ENCODE results near the gene TAF11. TPM values are rescaled to one million over a fixed set of nuclear protein-coding genes. Genes with fewer than 3 reads are reported as not detected.
"Not testable (repeated sequence)": the region's sequence is repeated elsewhere in the genome, so short reads cannot be mapped to it uniquely, and the experiment has no call there.

The TAF11 gene
- total and polyA plus RNA-seq, 8 donors, result 22.6 to 52.1 (median 49.9) TPM

DNA sequence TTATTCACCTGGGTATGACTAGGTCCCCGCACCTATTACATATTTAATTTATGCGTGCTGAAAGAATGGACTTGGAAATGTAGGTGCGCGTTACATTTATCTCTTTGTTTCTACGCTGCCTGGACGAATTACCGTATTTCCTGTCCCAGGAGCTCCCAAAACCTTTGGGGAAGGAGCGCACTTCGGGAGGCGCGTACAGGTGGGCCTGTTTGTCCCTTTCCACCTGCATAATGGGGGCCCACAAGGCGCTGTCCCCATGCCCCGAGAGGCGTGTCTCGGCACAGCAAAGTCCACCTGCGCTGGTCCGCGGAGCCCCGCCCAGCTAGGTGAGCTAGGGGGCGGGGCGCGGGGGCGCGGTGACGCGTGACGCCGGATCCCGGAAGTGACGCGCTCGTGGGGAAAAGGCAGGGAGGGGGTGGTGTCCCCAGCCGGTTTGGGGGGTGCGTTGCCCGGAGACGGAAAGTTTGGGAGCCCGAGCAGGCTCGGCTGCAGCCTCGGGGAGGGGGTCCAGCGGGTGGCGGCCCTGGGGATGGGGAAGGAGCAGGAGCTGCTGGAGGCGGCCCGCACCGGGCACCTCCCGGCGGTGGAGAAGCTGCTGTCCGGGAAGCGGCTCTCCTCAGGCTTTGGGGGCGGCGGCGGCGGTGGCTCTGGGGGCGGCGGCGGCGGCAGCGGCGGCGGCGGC, 1.2 kb upstream of the TAF11 start, which contains the start of gene ANKS1A:
TSS of gene ANKS1A (plus strand) at position 382 of the 682 bp plus-strand sequence. CDS start at position 530, 148 bp downstream.
- H3K36me3 ChIP-seq, result no peaks in the 10 kb centered on the region
- no peaks in the 10 kb centered on the region for H3K27me3 ChIP-seq
- H3K27ac ChIP-seq, result peak within 1 kb of the TSS; percentile 79 to 90
- intact Hi-C loops (cut with DNase I), result no loop called here
- H3K4me3 ChIP-seq, result peak within 1 kb of the TSS; percentile 85
- peak; percentile 92 for ATAC-seq
- TF ChIP-seq, protein P1, sequence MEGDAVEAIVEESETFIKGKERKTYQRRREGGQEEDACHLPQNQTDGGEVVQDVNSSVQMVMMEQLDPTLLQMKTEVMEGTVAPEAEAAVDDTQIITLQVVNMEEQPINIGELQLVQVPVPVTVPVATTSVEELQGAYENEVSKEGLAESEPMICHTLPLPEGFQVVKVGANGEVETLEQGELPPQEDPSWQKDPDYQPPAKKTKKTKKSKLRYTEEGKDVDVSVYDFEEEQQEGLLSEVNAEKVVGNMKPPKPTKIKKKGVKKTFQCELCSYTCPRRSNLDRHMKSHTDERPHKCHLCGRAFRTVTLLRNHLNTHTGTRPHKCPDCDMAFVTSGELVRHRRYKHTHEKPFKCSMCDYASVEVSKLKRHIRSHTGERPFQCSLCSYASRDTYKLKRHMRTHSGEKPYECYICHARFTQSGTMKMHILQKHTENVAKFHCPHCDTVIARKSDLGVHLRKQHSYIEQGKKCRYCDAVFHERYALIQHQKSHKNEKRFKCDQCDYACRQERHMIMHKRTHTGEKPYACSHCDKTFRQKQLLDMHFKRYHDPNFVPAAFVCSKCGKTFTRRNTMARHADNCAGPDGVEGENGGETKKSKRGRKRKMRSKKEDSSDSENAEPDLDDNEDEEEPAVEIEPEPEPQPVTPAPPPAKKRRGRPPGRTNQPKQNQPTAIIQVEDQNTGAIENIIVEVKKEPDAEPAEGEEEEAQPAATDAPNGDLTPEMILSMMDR (IDR thresholded peaks at IDR 0.05), result no peak
- peaks cover 6 to 56% of the 10 kb centered on the region in 2 donors for H3K4me1 ChIP-seq
- peak; percentile 73 to 97 (median 90) for DNase-seq
- no peaks in the 10 kb centered on the region for H3K9me3 ChIP-seq

DNA sequence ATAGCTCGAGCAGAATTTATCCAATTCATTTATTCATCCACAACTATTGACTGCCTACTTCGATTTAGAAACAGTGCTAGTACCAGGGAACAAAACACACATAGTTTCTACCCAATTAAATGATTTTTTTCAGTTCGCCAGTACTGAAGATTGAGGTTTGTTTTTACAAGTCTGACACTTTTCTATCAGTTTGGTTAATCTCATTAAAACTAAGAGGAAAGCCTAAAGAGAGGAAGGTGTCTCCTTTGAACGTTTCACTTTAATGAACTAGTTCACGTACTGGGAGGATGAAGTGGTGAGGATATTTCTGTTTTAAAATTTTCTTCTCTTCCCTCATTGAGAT, 643 bp upstream of the TAF11 start:
- Histone ChIP-seq H3K9me3 (no peaks in the 10 kb centered on the region), H3K4me3 (peak overlapping the region; percentile 85), H3K36me3 (no peaks in the 10 kb centered on the region), H3K4me1 (peaks cover 6 to 56% of the 10 kb centered on the region in 2 donors), H3K27ac (peak overlapping the region; percentile 79 to 90), H3K27me3 (no peaks in the 10 kb centered on the region)
- TF ChIP-seq, protein P1 (IDR thresholded peaks at IDR 0.05), result no peak
- DNase-seq (no peak), ATAC-seq (no peak)
- intact Hi-C loops (cut with DNase I), result no loop called here

DNA sequence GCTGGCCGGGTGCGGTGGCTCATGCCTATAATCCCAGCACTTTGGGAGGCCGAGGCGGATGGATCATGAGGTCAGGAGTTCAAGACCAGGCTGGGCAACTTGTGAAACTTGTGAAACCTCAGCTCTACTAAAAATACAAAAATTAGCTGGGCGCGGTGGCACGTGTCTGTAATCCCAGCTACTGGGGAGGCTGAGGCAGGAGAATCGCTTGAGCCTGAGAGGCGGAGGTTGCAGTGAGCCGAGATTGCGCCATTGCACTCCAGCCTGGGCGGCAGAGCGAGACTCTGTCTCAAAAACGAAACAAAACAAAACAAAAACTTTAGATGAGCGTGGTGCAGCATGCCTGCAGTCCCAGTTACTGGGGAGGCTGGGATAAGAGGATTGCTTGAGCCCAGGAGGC, 2.0 kb downstream of the TAF11 start:
- DNase-seq; H3K4me3 ChIP-seq; H3K27me3 ChIP-seq; intact Hi-C loops (cut with DNase I); H3K9me3 ChIP-seq; H3K27ac ChIP-seq; ATAC-seq: not testable (repeated sequence)
- H3K36me3 ChIP-seq, result peaks cover 0 to 24% of the 10 kb centered on the region in 2 donors
- H3K4me1 ChIP-seq, result peaks cover 6 to 32% of the 10 kb centered on the region in 2 donors

DNA sequence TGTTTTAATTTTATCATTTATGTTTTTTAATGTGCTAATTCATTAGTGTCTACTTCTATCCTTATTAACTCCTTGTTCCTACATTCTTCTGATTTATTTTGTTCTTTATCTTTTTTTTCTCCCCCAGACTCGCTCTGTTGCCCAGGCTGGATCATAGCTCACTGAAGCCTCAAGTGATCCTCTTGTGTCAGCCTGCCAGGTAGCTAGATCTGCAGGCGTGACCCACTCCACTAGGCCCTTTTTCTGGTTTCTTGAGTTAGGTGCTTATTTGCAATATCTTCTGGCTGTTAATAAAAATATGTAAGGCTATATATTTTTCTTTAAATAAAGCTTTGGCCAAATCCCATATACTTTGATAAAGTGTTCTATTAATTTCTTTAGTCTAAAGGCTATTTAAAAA, 2.8 kb downstream of the TAF11 start:
- no peak overlapping the region for H3K27ac ChIP-seq
- no peak overlapping the region for H3K4me3 ChIP-seq
- ATAC-seq (no peak), DNase-seq (no peak)
- TF ChIP-seq, protein P1 (IDR thresholded peaks at IDR 0.05), result no peak
- no peaks in the 10 kb centered on the region for H3K27me3 ChIP-seq
- H3K9me3 ChIP-seq, result no peaks in the 10 kb centered on the region
- peaks cover 6 to 23% of the 10 kb centered on the region in 2 donors for H3K4me1 ChIP-seq
- intact Hi-C loops (cut with DNase I), result no loop called here
- H3K36me3 ChIP-seq, result peaks cover 0 to 32% of the 10 kb centered on the region in 2 donors

DNA sequence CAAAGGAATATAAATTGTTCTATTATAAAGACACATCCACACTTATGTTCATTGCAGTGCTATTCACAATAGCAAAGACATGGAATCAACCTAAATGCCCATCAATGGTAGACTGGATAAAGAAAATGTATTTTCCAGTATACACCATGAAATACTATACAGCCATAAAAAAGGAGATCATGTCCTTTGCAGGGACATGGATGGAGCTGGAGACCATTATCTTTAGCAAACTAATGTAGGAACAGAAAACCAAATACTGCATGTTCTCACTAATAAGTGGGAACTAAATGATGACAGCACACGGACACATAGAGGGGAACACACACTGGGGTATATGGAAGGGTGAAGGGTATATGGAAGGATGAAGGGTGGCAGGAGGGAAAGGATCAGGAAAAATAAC, 3.8 kb downstream of the TAF11 start:
- H3K9me3 ChIP-seq; H3K27me3 ChIP-seq; intact Hi-C loops (cut with DNase I); ATAC-seq; H3K4me3 ChIP-seq; DNase-seq; H3K27ac ChIP-seq: not testable (repeated sequence)
- H3K4me1 ChIP-seq, result peaks cover 6 to 22% of the 10 kb centered on the region in 2 donors
- H3K36me3 ChIP-seq, result peaks cover 0 to 41% of the 10 kb centered on the region in 2 donors

DNA sequence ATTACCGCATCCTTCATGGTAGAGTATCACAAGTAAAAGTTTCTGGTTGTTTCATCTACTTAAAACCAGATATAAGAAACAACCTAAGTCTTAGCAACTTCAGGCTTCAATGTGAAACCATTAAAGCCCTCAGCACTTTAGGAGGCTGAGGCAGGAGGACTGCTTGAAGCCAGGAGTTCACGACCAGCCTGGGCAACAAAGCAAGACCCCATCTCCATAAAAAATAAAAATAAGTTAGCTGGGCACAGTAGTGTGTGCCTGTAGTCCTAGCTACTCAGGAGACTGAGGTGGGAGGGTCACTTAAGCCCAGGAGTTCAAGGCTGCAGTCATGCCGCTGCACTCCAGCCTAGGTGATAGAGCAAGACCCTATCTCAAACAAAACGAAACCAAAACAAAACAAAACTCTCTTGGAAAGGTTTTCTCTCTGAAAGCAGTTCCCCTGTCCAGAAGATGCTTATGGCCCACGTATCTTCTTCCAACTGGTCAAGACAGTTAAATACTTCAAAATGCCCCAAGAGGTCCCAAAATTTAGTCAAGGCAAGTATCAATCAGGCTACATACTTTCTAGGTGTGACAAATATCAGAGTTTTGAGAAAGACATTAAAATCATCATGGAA, 9.9 kb downstream of the TAF11 start:
- H3K27me3 ChIP-seq, result no peaks in the 10 kb centered on the region
- DNase-seq (no peak), ATAC-seq (no peak)
- no peaks in the 10 kb centered on the region for H3K9me3 ChIP-seq
- no peak overlapping the region for H3K27ac ChIP-seq
- H3K4me3 ChIP-seq, result no peak overlapping the region
- intact Hi-C loops (cut with DNase I), result no loop called here
- TF ChIP-seq, protein P1 (IDR thresholded peaks at IDR 0.05), result no peak
- H3K36me3 ChIP-seq, result peaks cover 0 to 99% of the 10 kb centered on the region in 2 donors
- no peaks in the 10 kb centered on the region for H3K4me1 ChIP-seq
